ENCODE results near the gene SLIT1. TPM values are rescaled to one million over a fixed set of nuclear protein-coding genes. Genes with fewer than 3 reads are reported as not detected.

The SLIT1 gene
- total RNA-seq, 1 donor from 2014 or later, result 0.51 TPM

DNA sequence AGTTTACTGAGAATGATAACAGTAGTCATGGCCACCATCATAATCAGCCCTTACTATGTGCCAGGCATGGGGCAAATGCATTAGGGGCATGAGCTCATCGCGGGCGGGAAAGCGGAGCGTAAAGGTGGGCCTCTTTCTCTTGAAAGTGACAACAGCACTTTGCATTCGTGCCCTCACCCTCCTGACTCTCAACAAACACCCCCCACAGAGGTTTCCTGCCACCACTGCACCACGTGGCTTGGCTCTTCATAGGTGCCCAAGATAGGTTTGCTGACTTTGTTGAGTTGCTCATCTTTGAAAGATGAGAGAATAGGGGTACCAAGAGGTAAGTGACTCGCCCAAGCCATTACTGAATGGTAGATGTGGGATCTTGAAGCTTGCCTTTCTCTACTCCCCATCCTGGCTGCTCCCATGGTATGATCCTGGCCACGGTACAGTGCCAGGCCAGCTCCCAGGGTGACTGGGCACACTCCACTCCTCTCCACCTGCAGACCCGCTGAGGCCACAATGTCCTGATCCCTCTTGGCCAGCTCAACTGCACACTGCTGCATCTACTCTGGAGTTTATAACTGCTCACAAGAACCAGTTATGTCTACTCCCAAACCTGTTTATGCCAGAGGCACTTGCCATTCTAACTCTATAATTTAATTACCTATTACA, 26.0 kb downstream of the SLIT1 start:
- intact Hi-C loops (cut with micrococcal nuclease), result no loop called here
- no peak overlapping the region for H3K27ac Mint-ChIP-seq
- H3K36me3 Mint-ChIP-seq (ENCODE audit: low read depth), result no peaks in the 10 kb centered on the region
- POLR2A ChIA-PET, result no interaction called here
- no peaks in the 10 kb centered on the region for H3K9me3 Mint-ChIP-seq
- peaks cover 9% of the 10 kb centered on the region for H3K4me1 Mint-ChIP-seq
- CTCF ChIA-PET, result no interaction called here
- ATAC-seq (ENCODE audit: low read depth) (no peak), DNase-seq (no peak)
- H3K27me3 Mint-ChIP-seq, result peaks cover 2% of the 10 kb centered on the region
- TF ChIP-seq, protein P1, sequence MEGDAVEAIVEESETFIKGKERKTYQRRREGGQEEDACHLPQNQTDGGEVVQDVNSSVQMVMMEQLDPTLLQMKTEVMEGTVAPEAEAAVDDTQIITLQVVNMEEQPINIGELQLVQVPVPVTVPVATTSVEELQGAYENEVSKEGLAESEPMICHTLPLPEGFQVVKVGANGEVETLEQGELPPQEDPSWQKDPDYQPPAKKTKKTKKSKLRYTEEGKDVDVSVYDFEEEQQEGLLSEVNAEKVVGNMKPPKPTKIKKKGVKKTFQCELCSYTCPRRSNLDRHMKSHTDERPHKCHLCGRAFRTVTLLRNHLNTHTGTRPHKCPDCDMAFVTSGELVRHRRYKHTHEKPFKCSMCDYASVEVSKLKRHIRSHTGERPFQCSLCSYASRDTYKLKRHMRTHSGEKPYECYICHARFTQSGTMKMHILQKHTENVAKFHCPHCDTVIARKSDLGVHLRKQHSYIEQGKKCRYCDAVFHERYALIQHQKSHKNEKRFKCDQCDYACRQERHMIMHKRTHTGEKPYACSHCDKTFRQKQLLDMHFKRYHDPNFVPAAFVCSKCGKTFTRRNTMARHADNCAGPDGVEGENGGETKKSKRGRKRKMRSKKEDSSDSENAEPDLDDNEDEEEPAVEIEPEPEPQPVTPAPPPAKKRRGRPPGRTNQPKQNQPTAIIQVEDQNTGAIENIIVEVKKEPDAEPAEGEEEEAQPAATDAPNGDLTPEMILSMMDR (IDR thresholded peaks at IDR 0.05), result no peak
- no peak overlapping the region for H3K4me3 Mint-ChIP-seq

DNA sequence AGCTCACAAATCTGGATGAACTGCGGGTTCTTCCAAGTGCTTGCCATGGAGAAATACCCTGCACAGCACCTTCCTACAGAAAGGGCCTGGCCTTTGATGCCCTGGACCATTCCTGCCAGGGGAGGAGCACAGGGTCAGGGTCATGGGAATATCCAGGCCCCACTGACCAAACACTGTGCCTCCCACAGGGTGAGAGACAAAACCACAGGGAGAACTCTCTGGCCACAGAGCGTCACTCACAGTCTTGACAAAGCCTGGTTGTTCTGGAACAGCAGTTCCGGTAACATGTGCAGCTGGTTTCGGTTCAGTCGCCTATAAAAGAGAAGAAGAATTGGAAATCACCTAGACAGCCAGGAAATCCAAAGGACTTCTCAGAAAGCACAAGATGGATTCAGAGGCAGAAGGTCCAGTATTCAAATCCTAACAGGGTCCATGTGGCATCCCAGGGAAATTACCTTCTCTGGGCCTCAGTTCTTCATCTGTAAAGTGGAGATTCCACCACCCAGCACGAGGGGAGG, 28.1 kb downstream of the SLIT1 start:
- no peaks in the 10 kb centered on the region for H3K9me3 Mint-ChIP-seq
- ChIA-PET POLR2A (no interaction called here), CTCF (interaction anchor here (0.5 kb wide), 1 partner anchor 53 kb away, joined by 3 read pairs; no protein-coding TSS in a partner anchor)
- TF ChIP-seq, protein P1 (IDR thresholded peaks at IDR 0.05), result no peak
- intact Hi-C loops (cut with micrococcal nuclease), result no loop called here
- H3K4me3 Mint-ChIP-seq, result no peak overlapping the region
- no peaks in the 10 kb centered on the region for H3K36me3 Mint-ChIP-seq (ENCODE audit: low read depth)
- no peak overlapping the region for H3K27ac Mint-ChIP-seq
- peaks cover 9% of the 10 kb centered on the region for H3K4me1 Mint-ChIP-seq
- peaks cover 4% of the 10 kb centered on the region for H3K27me3 Mint-ChIP-seq
- no peak for DNase-seq
- no peak for ATAC-seq (ENCODE audit: low read depth)

DNA sequence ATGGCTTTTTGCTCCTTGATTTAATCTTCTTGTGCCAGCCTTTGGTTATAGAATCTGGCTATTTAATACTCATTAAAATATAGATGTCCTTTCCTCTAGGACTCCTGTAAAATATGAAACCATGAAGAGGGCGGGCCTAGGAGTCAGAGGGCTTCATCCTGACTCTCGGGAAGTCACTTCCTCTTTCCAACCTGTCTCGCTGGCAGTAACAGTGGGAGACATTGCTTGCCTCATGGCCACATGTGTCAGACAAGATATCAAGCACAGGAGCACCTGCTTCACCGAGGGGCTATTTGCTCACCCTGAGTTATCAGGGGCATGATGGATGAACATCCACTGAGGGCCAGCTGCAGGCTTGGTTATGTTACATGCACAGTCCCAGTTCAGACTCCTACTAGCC, 31.0 kb downstream of the SLIT1 start:
- H3K27ac Mint-ChIP-seq, result no peak overlapping the region
- CTCF ChIA-PET, result no interaction called here
- ATAC-seq (ENCODE audit: low read depth), result no peak

DNA sequence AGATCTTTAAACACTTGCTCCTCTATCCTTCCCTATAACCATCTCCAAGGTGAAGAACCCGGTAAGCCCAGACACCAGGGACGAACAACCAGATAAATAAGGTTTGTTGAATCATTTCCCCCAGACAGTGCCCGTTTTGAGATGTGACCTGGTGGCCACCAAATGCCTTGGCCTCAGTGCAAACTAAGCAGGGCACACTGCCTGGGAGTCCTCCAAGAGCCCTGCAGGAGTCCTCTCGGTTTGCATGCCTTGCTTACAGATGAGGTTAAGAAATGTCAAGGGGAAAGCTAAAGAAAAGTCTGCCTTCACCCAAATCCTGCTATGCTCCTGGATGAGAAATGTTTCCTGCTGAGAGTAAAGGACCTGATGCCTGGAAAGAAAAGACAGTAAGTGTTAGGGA, 31.6 kb downstream of the SLIT1 start:
- ChIA-PET POLR2A (no interaction called here), CTCF (no interaction called here)
- no peaks in the 10 kb centered on the region for H3K9me3 Mint-ChIP-seq
- no peaks in the 10 kb centered on the region for H3K36me3 Mint-ChIP-seq (ENCODE audit: low read depth)
- TF ChIP-seq, protein P1 (IDR thresholded peaks at IDR 0.05), result no peak
- no peak overlapping the region for H3K4me3 Mint-ChIP-seq
- no peak for ATAC-seq (ENCODE audit: low read depth)
- no peak overlapping the region for H3K27ac Mint-ChIP-seq
- DNase-seq, result no peak
- peaks cover 8% of the 10 kb centered on the region for H3K27me3 Mint-ChIP-seq
- peaks cover 9% of the 10 kb centered on the region for H3K4me1 Mint-ChIP-seq
- intact Hi-C loops (cut with micrococcal nuclease), result no loop called here

More for the DNA sequence above, 31.0 kb downstream of the SLIT1 start:
- no peak for DNase-seq
- POLR2A ChIA-PET, result no interaction called here
- H3K9me3 Mint-ChIP-seq, result no peaks in the 10 kb centered on the region
- intact Hi-C loops (cut with micrococcal nuclease), result no loop called here
- TF ChIP-seq, protein P1 (IDR thresholded peaks at IDR 0.05), result no peak
- peaks cover 9% of the 10 kb centered on the region for H3K27me3 Mint-ChIP-seq
- peaks cover 9% of the 10 kb centered on the region for H3K4me1 Mint-ChIP-seq
- no peak overlapping the region for H3K4me3 Mint-ChIP-seq
- no peaks in the 10 kb centered on the region for H3K36me3 Mint-ChIP-seq (ENCODE audit: low read depth)

DNA sequence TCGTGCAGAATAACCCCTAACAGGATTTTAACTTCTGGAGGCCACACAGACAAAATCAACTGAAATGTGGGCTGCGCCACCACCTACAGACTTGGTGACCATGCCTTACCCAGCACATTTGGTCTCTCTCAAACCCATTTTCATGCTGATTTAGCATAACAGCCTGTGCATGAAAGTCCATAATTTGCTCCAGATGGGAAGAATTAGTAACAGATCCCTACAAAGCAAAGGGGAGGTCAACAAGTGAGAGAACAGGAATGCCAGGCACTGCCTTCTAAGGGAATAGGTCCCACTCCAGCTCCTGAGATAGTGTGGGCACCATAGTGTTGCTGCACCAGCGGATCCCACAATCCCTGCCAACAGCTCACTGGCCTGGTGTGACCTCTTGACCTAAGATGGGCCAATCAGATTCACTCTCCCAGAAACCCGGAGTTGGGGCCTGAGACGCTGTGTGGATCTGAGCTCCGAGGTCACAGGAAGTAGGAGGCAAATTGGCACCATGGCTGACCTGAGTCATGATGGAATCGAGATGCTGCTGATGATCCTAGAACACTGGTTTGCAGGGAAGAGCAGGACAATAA, 32.4 kb downstream of the SLIT1 start:
- no peak for ATAC-seq (ENCODE audit: low read depth)
- CTCF ChIA-PET, result no interaction called here

More for the DNA sequence above, 32.4 kb downstream of the SLIT1 start:
- no peak overlapping the region for H3K27ac Mint-ChIP-seq
- H3K27me3 Mint-ChIP-seq, result peaks cover 8% of the 10 kb centered on the region
- DNase-seq, result no peak
- TF ChIP-seq, protein P1 (IDR thresholded peaks at IDR 0.05), result no peak
- no peaks in the 10 kb centered on the region for H3K9me3 Mint-ChIP-seq
- POLR2A ChIA-PET, result no interaction called here
- intact Hi-C loops (cut with micrococcal nuclease), result no loop called here
- no peaks in the 10 kb centered on the region for H3K36me3 Mint-ChIP-seq (ENCODE audit: low read depth)
- no peak overlapping the region for H3K4me3 Mint-ChIP-seq
- peaks cover 9% of the 10 kb centered on the region for H3K4me1 Mint-ChIP-seq

All from activated B cell treated with CpG ODN at 0.5 μM for 24 hours (primary cell).